Suprapubic skin (tissue), 4 donors: ENCODE measurements around the gene HINT2.

Source experiments
- CTCF ChIP-seq, 2 donors: fragments of 200-600 bp in 1 of 2; fragments of 450-650 bp in 1 of 2; sonication (generic) in 1 of 2; IDR thresholded peaks; one replicate each; pipeline ENCODE4 v1.5.1; 2016 to 2019; ENCODE audit warnings: antibody characterized with exemption in 2 of 2, mild to moderate bottlenecking in 1 of 2, moderate library complexity in 1 of 2
- EP300 ChIP-seq: sonication (generic); formaldehyde crosslinking; IDR thresholded peaks from one replicate; pipeline ENCODE4 v1.6.1; 2017; ENCODE audit warnings: antibody characterized with exemption
- POLR2AphosphoS5 ChIP-seq, 3 donors: sonication (generic); formaldehyde crosslinking; IDR thresholded peaks; one replicate each; pipeline ENCODE4 v1.6.1; 2017; ENCODE audit warnings: antibody characterized with exemption in 3 of 3

GRCh38 chr9:35813434-35814105 is 1.3 kb downstream of the HINT2 start:
- TF ChIP-seq CTCF (IDR thresholded peaks at IDR 0.05) (peak in 1 of 2 donors; percentile 24), POLR2AphosphoS5 (IDR thresholded peaks at IDR 0.05) (no peak), EP300 (no peak)
